ENCODE results near the gene NRAS.

Gene NRAS

GRCh38 chr1:114671939-114672275, 44.7 kb downstream of the NRAS start:
- no peak for DNase-seq

- DNase-seq: no peak
These were observed 45.3 kb downstream of the NRAS start for GRCh38 chr1:114671011-114671938.

GRCh38 chr1:114670083-114671010, 46.2 kb downstream of the NRAS start:
- DNase-seq: no peak

GRCh38 chr1:114669562-114670082, 46.9 kb downstream of the NRAS start, which contains the start of gene DENND2C:
Gene DENND2C (minus strand): TSS chr1:114670049. CDS start chr1:114625984, 44,065 bp downstream.
- no peak for DNase-seq

- DNase-seq: no peak
These were observed 47.6 kb downstream of the NRAS start for GRCh38 chr1:114668784-114669561.

GRCh38 chr1:114668373-114668772, 48.2 kb downstream of the NRAS start:
- no peak for DNase-seq

GRCh38 chr1:114666954-114667353, 49.6 kb downstream of the NRAS start:
- no peak for DNase-seq

- DNase-seq: no peak
These were observed 56.3 kb downstream of the NRAS start for GRCh38 chr1:114660238-114660637.

Measured in KG1 (cell line).